MM.1S (cell line): Measurements from ENCODE around the gene PTP4A2.

ENCODE experiments used
- DNase-seq: peaks from one replicate; pipeline ENCODE4 v3.0.0-alpha.2; 2015
- H2AFZ ChIP-seq: fragments of 300-600 bp; sonication (generic); 2 replicates; pipeline ENCODE4 v1.6.0; 2016; ENCODE audit warnings: antibody characterized with exemption, low read length
- H3F3A ChIP-seq: fragments of 300-600 bp; sonication (generic); 2 replicates; pipeline ENCODE4 v1.6.1; 2016; ENCODE audit warnings: mild to moderate bottlenecking, antibody characterized with exemption, low read length, moderate library complexity, mixed read lengths; ENCODE audit not compliant: insufficient read depth
- H3K27ac ChIP-seq: fragments of 300-600 bp; sonication (generic); 2 replicates; pipeline ENCODE4 v1.5.1; 2016; ENCODE audit warnings: mild to moderate bottlenecking, low read length
- H3K27me3 ChIP-seq: fragments of 300-600 bp; sonication (generic); replicated peaks from 2 replicates; pipeline ENCODE4 v1.6.0; 2016; ENCODE audit warnings: low read length; ENCODE audit not compliant: insufficient read depth
- H3K36me3 ChIP-seq: fragments of 300-600 bp; sonication (generic); replicated peaks from 2 replicates; pipeline ENCODE4 v1.6.1; 2016; ENCODE audit warnings: mild to moderate bottlenecking, low read length, mixed read lengths; ENCODE audit not compliant: insufficient read depth
- H3K4me1 ChIP-seq: fragments of 300-600 bp; sonication (generic); 2 replicates; pipeline ENCODE4 v1.6.1; 2016; ENCODE audit warnings: low read length, mixed read lengths
- H3K4me2 ChIP-seq: fragments of 300-600 bp; sonication (generic); 2 replicates; pipeline ENCODE4 v1.6.0; 2016; ENCODE audit warnings: low read depth, low read length
- H3K4me3 ChIP-seq: fragments of 300-600 bp; sonication (generic); 2 replicates; pipeline ENCODE4 v1.5.1; 2016; ENCODE audit warnings: low read length, mixed read lengths
- H3K79me2 ChIP-seq: fragments of 300-600 bp; sonication (generic); 2 replicates; pipeline ENCODE4 v1.6.1; 2016; ENCODE audit warnings: mixed run types, low read length, mixed read lengths
- H3K9ac ChIP-seq: fragments of 300-600 bp; sonication (generic); 2 replicates; pipeline ENCODE4 v1.6.1; 2016; ENCODE audit warnings: low read length, mixed read lengths
- H3K9me2 ChIP-seq: fragments of 300-600 bp; sonication (generic); replicated peaks from 2 replicates; pipeline ENCODE4 v1.6.1; 2016; ENCODE audit warnings: mild to moderate bottlenecking, low read length, mixed read lengths; ENCODE audit not compliant: insufficient read depth
- H3K9me3 ChIP-seq: fragments of 300-600 bp; sonication (generic); replicated peaks from 2 replicates; pipeline ENCODE4 v1.6.1; 2016; ENCODE audit warnings: mild to moderate bottlenecking, low read length, mixed read lengths; ENCODE audit not compliant: insufficient read depth
- H4K20me1 ChIP-seq: fragments of 300-600 bp; sonication (generic); 2 replicates; pipeline ENCODE4 v1.6.1; 2016; ENCODE audit warnings: mild to moderate bottlenecking, low read length, moderate library complexity, mixed read lengths; ENCODE audit not compliant: insufficient read depth
- EZH2 ChIP-seq: fragments of 300-600 bp; sonication (generic); optimal IDR thresholded peaks from 2 replicates; pipeline ENCODE3; 2017; ENCODE audit warnings: low read depth, mild to moderate bottlenecking, antibody characterized with exemption, low read length, mixed read lengths
- EZH2phosphoT487 ChIP-seq: fragments of 300-600 bp; sonication (generic); IDR thresholded peaks from 2 replicates; pipeline ENCODE4 v1.6.1; 2018; ENCODE audit warnings: antibody characterized with exemption, low read length
- TF ChIP-seq, protein P1 (sequence below): fragments of 300-600 bp; sonication (generic); IDR thresholded peaks from 2 replicates; pipeline ENCODE4 v1.5.1; 2016; ENCODE audit warnings: antibody characterized with exemption, low read length, mixed read lengths

PTP4A2 gene

DNA sequence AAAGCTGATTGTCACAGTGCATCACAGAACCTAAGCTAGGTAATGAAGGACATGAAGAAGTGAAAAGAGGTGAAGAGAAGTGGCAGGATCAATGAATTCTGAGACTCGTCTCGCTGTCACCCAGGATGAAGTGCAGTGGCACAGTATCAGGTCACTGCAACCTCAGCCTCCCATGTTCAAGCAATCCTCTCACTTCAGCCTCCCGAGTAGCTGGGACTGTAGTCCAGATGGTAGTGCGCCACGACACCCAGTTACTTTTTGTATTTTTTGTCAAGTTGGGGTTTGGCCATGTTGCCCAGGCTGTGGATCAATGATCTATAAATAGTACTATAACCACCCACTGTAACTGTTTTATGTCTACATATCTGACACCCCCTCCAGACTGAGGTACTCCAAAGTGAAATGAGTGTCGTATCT lies 33.1 kb downstream of the PTP4A2 start:
- no peak overlapping the region for H3K9ac ChIP-seq
- peaks cover 3% of the 10 kb centered on the region; the same call in 1 of the 2 replicates for H3K79me2 ChIP-seq
- H2AFZ ChIP-seq, result no peak overlapping the region
- DNase-seq, result no peak
- no peaks in the 10 kb centered on the region for H3K9me3 ChIP-seq
- H4K20me1 ChIP-seq, result no peaks in the 10 kb centered on the region
- no peaks in the 10 kb centered on the region for H3K9me2 ChIP-seq
- peaks cover 10% of the 10 kb centered on the region for H3K4me1 ChIP-seq
- H3K36me3 ChIP-seq, result 0 out of 2 replicates have a peak, but pooled peaks cover 9% of the 10 kb centered on the region
- H3K27ac ChIP-seq, result no peak overlapping the region
- H3K4me3 ChIP-seq, result no peak overlapping the region
- no peaks in the 10 kb centered on the region for H3K27me3 ChIP-seq
- H3F3A ChIP-seq, result peaks cover 9% of the 10 kb centered on the region
- H3K4me2 ChIP-seq, result no peak overlapping the region
- TF ChIP-seq, protein P1, sequence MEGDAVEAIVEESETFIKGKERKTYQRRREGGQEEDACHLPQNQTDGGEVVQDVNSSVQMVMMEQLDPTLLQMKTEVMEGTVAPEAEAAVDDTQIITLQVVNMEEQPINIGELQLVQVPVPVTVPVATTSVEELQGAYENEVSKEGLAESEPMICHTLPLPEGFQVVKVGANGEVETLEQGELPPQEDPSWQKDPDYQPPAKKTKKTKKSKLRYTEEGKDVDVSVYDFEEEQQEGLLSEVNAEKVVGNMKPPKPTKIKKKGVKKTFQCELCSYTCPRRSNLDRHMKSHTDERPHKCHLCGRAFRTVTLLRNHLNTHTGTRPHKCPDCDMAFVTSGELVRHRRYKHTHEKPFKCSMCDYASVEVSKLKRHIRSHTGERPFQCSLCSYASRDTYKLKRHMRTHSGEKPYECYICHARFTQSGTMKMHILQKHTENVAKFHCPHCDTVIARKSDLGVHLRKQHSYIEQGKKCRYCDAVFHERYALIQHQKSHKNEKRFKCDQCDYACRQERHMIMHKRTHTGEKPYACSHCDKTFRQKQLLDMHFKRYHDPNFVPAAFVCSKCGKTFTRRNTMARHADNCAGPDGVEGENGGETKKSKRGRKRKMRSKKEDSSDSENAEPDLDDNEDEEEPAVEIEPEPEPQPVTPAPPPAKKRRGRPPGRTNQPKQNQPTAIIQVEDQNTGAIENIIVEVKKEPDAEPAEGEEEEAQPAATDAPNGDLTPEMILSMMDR, result no peak
- TF ChIP-seq EZH2phosphoT487 (no peak), EZH2 (no peak)

GRCh38 chr1:31904339-31905092 lies 33.7 kb downstream of the PTP4A2 start:
- H3K27me3 ChIP-seq, result no peaks in the 10 kb centered on the region
- no peaks in the 10 kb centered on the region for H4K20me1 ChIP-seq
- no peak overlapping the region for H3K4me2 ChIP-seq
- H3K4me1 ChIP-seq, result peaks cover 10% of the 10 kb centered on the region
- H3K4me3 ChIP-seq, result no peak overlapping the region
- DNase-seq, result no peak
- TF ChIP-seq, protein P1, result no peak
- TF ChIP-seq EZH2 (no peak), EZH2phosphoT487 (no peak)
- no peak overlapping the region for H3K9ac ChIP-seq
- H3K9me2 ChIP-seq, result no peaks in the 10 kb centered on the region
- peaks cover 9% of the 10 kb centered on the region for H3F3A ChIP-seq
- no peak overlapping the region for H3K27ac ChIP-seq
- no peak overlapping the region for H2AFZ ChIP-seq
- H3K79me2 ChIP-seq, result no peaks in the 10 kb centered on the region
- H3K9me3 ChIP-seq, result no peaks in the 10 kb centered on the region
- 0 out of 2 replicates have a peak, but pooled peaks cover 9% of the 10 kb centered on the region for H3K36me3 ChIP-seq

DNA sequence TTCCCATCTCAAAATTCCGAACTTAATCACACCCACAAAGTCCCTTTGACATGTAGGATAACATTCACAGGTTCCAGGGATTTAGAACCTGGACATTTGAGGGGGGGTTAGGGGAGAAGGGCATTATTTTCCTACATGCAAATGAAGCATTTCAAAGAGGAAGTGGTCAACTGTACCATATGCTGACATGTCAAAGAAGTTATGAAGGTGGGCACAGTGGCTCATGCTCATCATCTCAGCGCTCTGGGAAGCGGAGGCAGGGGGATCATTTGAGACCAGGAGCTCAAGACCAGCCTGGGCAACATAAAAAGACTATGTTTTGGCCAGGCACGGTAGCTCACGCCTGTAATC lies 35.7 kb downstream of the PTP4A2 start:
- Histone ChIP-seq H3K9me3 (no peaks in the 10 kb centered on the region), H4K20me1 (no peaks in the 10 kb centered on the region), H3K27me3 (no peaks in the 10 kb centered on the region), H3K4me2 (peak overlapping the region; percentile 8; the same call in 1 of the 2 replicates), H3K36me3 (peaks cover 4% of the 10 kb centered on the region; the same call in 1 of the 2 replicates), H3K9ac (no peak overlapping the region), H3F3A (peaks cover 9% of the 10 kb centered on the region), H3K4me1 (peaks cover 10% of the 10 kb centered on the region), H3K4me3 (no peak overlapping the region), H3K9me2 (no peaks in the 10 kb centered on the region), H3K79me2 (no peaks in the 10 kb centered on the region), H2AFZ (no peak overlapping the region), H3K27ac (peak overlapping the region; percentile 1; the same call in 1 of the 2 replicates)
- no peak for DNase-seq
- TF ChIP-seq EZH2 (no peak), EZH2phosphoT487 (no peak)
- TF ChIP-seq, protein P1, result no peak
